ENCODE measurements around the gene LCOR. TPM values are rescaled to one million over a fixed set of nuclear protein-coding genes. Genes with fewer than 3 reads are reported as not detected.

LCOR gene
- total and polyA plus RNA-seq, 9 of the 15 experiments (the other 6 are each of a cell fraction or from before 2014, with no cell fraction given) = 3.6 to 25.2 (median 14.4) TPM

GRCh38 chr10:97020452-97021400 lies 188.6 kb downstream of the LCOR start:
- Histone ChIP-seq H3K4me2 (ENCODE audit: insufficient read depth, low read length) (no peak overlapping the region), H3K9ac (ENCODE audit: insufficient read depth in 1 of 2, low read depth in 2 of 2, low read length in 2 of 2) (no peak overlapping the region), H3K4me1 (replicated peaks in 1 of 2; ENCODE audit: control insufficient read depth in 2 of 2, insufficient read depth in 2 of 2, low read length in 2 of 2) (peaks cover 4% of the 10 kb centered on the region in 2 experiments; a peak in 2 of 5 replicates), H3K9me3 (replicated peaks; ENCODE audit: control insufficient read depth, insufficient read depth, low read depth, low read length) (no peaks in the 10 kb centered on the region), H3K27me3 (ENCODE audit: control insufficient read depth in 2 of 2, insufficient read depth in 2 of 2, low read length in 2 of 2) (peaks cover 7 to 29% of the 10 kb centered on the region in 2 experiments), H3K36me3 (ENCODE audit: control insufficient read depth, insufficient read depth, low read length) (no peaks in the 10 kb centered on the region), H3K27ac (ENCODE audit: extremely low read depth, low read depth, low read length) (no peak overlapping the region), H3K9me1 (ENCODE audit: control insufficient read depth, insufficient read depth, low read length) (no peaks in the 10 kb centered on the region), H3K4me3 (no peak overlapping the region), H3K79me2 (ENCODE audit: control insufficient read depth, insufficient read depth, low read length) (no peaks in the 10 kb centered on the region), H2AFZ (ENCODE audit: low read depth, low read length) (no peak overlapping the region), H4K20me1 (replicated peaks; ENCODE audit: control insufficient read depth, insufficient read depth, low read length) (no peaks in the 10 kb centered on the region)
- TF ChIP-seq ZNF143 (CRISPR knock-in tag; IDR thresholded peaks at IDR 0.05) (no peak), NRF1 (conservative IDR thresholded peaks at IDR 0.05 in 1 of 2, IDR thresholded peaks at IDR 0.05 in 1 of 2) (peak in 1 of 2 experiments; percentile 50; a peak in 2 of 4 replicates)
- ATAC-seq (no peak), FAIRE-seq (no peak), DNase-seq (ENCODE audit: extremely low read depth in 1 of 4, low spot score in 3 of 4) (no peak)
- POLR2A ChIA-PET = no interaction called here
- intact Hi-C loops (cut with micrococcal nuclease) (loop anchor here (10.0 kb wide), 2 partner anchors 106 to 376 kb away; no protein-coding TSS in a partner anchor), in situ Hi-C loops (cut with MboI) (no loop called here)
- WGBS (ENCODE audit: insufficient coverage, low coverage, missing lambda C conversion rate) = 13% methylated on average over 19 of the region's 25 CpGs
- no TSS peak for BruUV-seq (replicated peaks)
- CTCF ChIA-PET (ENCODE audit: low intra/inter-chr PET ratio) = no interaction called here

GRCh38 chr10:97022616-97023015 lies 190.5 kb downstream of the LCOR start:
- no peak for ATAC-seq
- Histone ChIP-seq H3K9me1 (ENCODE audit: control insufficient read depth, insufficient read depth, low read length) (no peaks in the 10 kb centered on the region), H3K4me2 (ENCODE audit: insufficient read depth, low read length) (no peak overlapping the region), H3K79me2 (ENCODE audit: control insufficient read depth, insufficient read depth, low read length) (no peaks in the 10 kb centered on the region), H3K27me3 (ENCODE audit: control insufficient read depth in 2 of 2, insufficient read depth in 2 of 2, low read length in 2 of 2) (peaks cover 7 to 30% of the 10 kb centered on the region in 2 experiments), H3K4me3 (no peak overlapping the region), H2AFZ (ENCODE audit: low read depth, low read length) (no peak overlapping the region), H4K20me1 (replicated peaks; ENCODE audit: control insufficient read depth, insufficient read depth, low read length) (no peaks in the 10 kb centered on the region), H3K9ac (ENCODE audit: insufficient read depth in 1 of 2, low read depth in 2 of 2, low read length in 2 of 2) (no peak overlapping the region), H3K9me3 (replicated peaks; ENCODE audit: control insufficient read depth, insufficient read depth, low read depth, low read length) (no peaks in the 10 kb centered on the region), H3K4me1 (replicated peaks in 1 of 2; ENCODE audit: control insufficient read depth in 2 of 2, insufficient read depth in 2 of 2, low read length in 2 of 2) (peaks cover 4% of the 10 kb centered on the region in 2 experiments; a peak in 2 of 5 replicates), H3K27ac (ENCODE audit: extremely low read depth, low read depth, low read length) (no peak overlapping the region), H3K36me3 (ENCODE audit: control insufficient read depth, insufficient read depth, low read length) (no peaks in the 10 kb centered on the region)
- WGBS (ENCODE audit: insufficient coverage, low coverage, missing lambda C conversion rate) = 32% methylated on average over 7 of the region's 7 CpGs
- TF ChIP-seq YY1 (IDR thresholded peaks at IDR 0.05; ENCODE audit: borderline replicate concordance in 1 of 3, control insufficient read depth in 1 of 3, extremely low read depth in 1 of 3, insufficient read depth in 3 of 3, insufficient read length in 1 of 3, insufficient replicate concordance in 2 of 3, low read depth in 1 of 3, low read length in 2 of 3) (no peak), KHSRP (IDR thresholded peaks at IDR 0.05) (no peak)
- intact Hi-C loops (cut with micrococcal nuclease) (loop anchor here (10.0 kb wide), 2 partner anchors 108 to 378 kb away; no protein-coding TSS in a partner anchor), in situ Hi-C loops (cut with MboI) (no loop called here)
- FAIRE-seq = no peak
- ChIA-PET POLR2A (no interaction called here), CTCF (ENCODE audit: low intra/inter-chr PET ratio) (no interaction called here)
- no peak for DNase-seq (ENCODE audit: extremely low read depth in 1 of 4, low spot score in 3 of 4)
- no TSS peak for BruUV-seq (replicated peaks)
